Keratinocyte (primary cell): Measurements from ENCODE around the gene URM1. TPM values are rescaled to one million over a fixed set of nuclear protein-coding genes. Genes with fewer than 3 reads are reported as not detected.
"Not testable (repeated sequence)": the region's sequence is repeated elsewhere in the genome, so short reads cannot be mapped to it uniquely, and the experiment has no call there.

Experiments used
- DNase-seq: peaks from one replicate; pipeline ENCODE4 v3.0.0-alpha.2; 2011; ENCODE audit warnings: low read depth, missing footprints, low spot score
- FAIRE-seq: peaks from 2 replicates; lab custom pipeline; 2011; peaks lifted over from hg19 to GRCh38; lab: Jason Lieb, UNC
- H2AFZ ChIP-seq: 2 replicates; pipeline ENCODE4 v1.6.0; 2012; ENCODE audit warnings: low read length, control low read depth, inconsistent platforms; ENCODE audit not compliant: control insufficient read depth
- H3K27ac ChIP-seq: 2 replicates; pipeline ENCODE4 v1.5.1; 2011; ENCODE audit warnings: low read length; ENCODE audit not compliant: control insufficient read depth, insufficient read depth
- H3K27me3 ChIP-seq: 3 replicates; pipeline ENCODE4 v1.6.0; 2011; ENCODE audit warnings: low read length; ENCODE audit not compliant: control insufficient read depth, insufficient read depth; ENCODE audit errors: extremely low read depth
- H3K36me3 ChIP-seq, 2 experiments: 2 replicates in 1 of 2; 3 replicates in 1 of 2; pipeline ENCODE4 v1.5.1; 2011; ENCODE audit warnings: low read length in 2 of 2, mild to moderate bottlenecking in 1 of 2; ENCODE audit not compliant: control insufficient read depth in 2 of 2, insufficient read depth in 2 of 2; ENCODE audit errors: extremely low read depth in 1 of 2
- H3K4me1 ChIP-seq: 3 replicates; pipeline ENCODE4 v1.5.1; 2011; ENCODE audit warnings: low read length; ENCODE audit not compliant: control insufficient read depth, insufficient read depth; ENCODE audit errors: extremely low read depth
- H3K4me2 ChIP-seq: 3 replicates; pipeline ENCODE4 v1.6.0; 2011; ENCODE audit warnings: low read depth, low read length; ENCODE audit not compliant: control insufficient read depth, insufficient read depth; ENCODE audit errors: extremely low read depth
- H3K4me3 ChIP-seq, 3 experiments: fragments of 200-600 bp in 1 of 3; sonication (generic) in 1 of 3; 2 replicates in 2 of 3; 3 replicates in 1 of 3; pipeline ENCODE4 v1.5.1; 2011 to 2016; ENCODE audit warnings: low read length in 3 of 3, mild to moderate bottlenecking in 3 of 3, control low read depth in 2 of 3, inconsistent platforms in 1 of 3, low read depth in 1 of 3, mixed read lengths in 1 of 3, mixed run types in 1 of 3, moderate library complexity in 1 of 3; ENCODE audit not compliant: control insufficient read depth in 2 of 3, insufficient read depth in 2 of 3; ENCODE audit errors: extremely low read depth in 1 of 3
- H3K79me2 ChIP-seq: 2 replicates; pipeline ENCODE4 v1.6.0; 2012; ENCODE audit warnings: low read length; ENCODE audit not compliant: control insufficient read depth, insufficient read depth
- H3K9ac ChIP-seq: 3 replicates; pipeline ENCODE4 v1.6.0; 2011; ENCODE audit warnings: low read length; ENCODE audit not compliant: control insufficient read depth, insufficient read depth; ENCODE audit errors: extremely low read depth
- H3K9me1 ChIP-seq: 3 replicates; pipeline ENCODE4 v1.6.0; 2011; ENCODE audit warnings: low read length; ENCODE audit not compliant: control insufficient read depth, insufficient read depth; ENCODE audit errors: extremely low read depth
- H3K9me3 ChIP-seq: 2 replicates; pipeline ENCODE4 v1.5.1; 2012; ENCODE audit warnings: low read depth, low read length; ENCODE audit not compliant: control insufficient read depth
- H4K20me1 ChIP-seq: 3 replicates; pipeline ENCODE4 v1.6.0; 2011; ENCODE audit warnings: low read length; ENCODE audit not compliant: control insufficient read depth, insufficient read depth; ENCODE audit errors: extremely low read depth
- CTCF ChIP-seq, 3 experiments: IDR thresholded peaks in 1 of 3; conservative IDR thresholded peaks in 1 of 3; optimal IDR thresholded peaks in 1 of 3; 2 replicates in 2 of 3; 3 replicates in 1 of 3; pipeline versions ENCODE3 to v1.5.1; 2011; ENCODE audit warnings: low read length in 3 of 3, mild to moderate bottlenecking in 3 of 3, moderate library complexity in 2 of 3, control low read depth in 1 of 3, inconsistent platforms in 1 of 3; ENCODE audit not compliant: insufficient read depth in 2 of 3; ENCODE audit errors: extremely low read depth in 1 of 3
- EZH2 ChIP-seq: IDR thresholded peaks from one replicate; pipeline ENCODE4 v1.6.1; 2012; ENCODE audit warnings: inconsistent platforms, mild to moderate bottlenecking, low read length, moderate library complexity
- dilution Hi-C: fragments of 300-500 bp; cut with MboI; formaldehyde crosslinking; loops from one replicate; pipeline ENCODE4 v1.7.0; 2020; ENCODE audit warnings: low sequenced_read_pairs; ENCODE audit not compliant: extremely low pct_ligation_motif_present
- polyA plus RNA-seq, 5 experiments: library from polyadenylated mRNA; depleted of rRNA in 3 of 5; stranded (reverse) in 3 of 5; stranded (forward) in 1 of 5; unstranded in 1 of 5; fragments of >200 nt; gene quantifications; 1 replicate in 1 of 5; 2 replicates in 3 of 5; 3 replicates in 1 of 5; pipeline versions ENCODE4 v1.2.1 to v1.2.3, GENCODE V29; 2011 to 2012; ENCODE audit warnings: missing spikeins in 2 of 5, low read depth in 1 of 5, low replicate concordance in 1 of 5

Gene URM1
- polyA plus RNA-seq, 1 donor (not counting 4 experiments of a cell fraction or from before 2014, with no cell fraction given) = 29.1 TPM

- DNase-seq = no peak
- TF ChIP-seq CTCF (optimal IDR thresholded peaks at IDR 0.05 in 1 of 3, IDR thresholded peaks at IDR 0.05 in 1 of 3, conservative IDR thresholded peaks at IDR 0.05 in 1 of 3; ENCODE audit: extremely low read depth in 1 of 3, insufficient read depth in 2 of 3, low read length in 3 of 3) (no peak), EZH2 (no peak)
- Histone ChIP-seq H3K27ac (no peak within 1 kb of the TSS), H2AFZ (peak within 1 kb of the TSS; percentile 77), H3K4me2 (peak within 1 kb of the TSS; percentile 72), H3K9me3 (no peaks in the 10 kb centered on the region), H3K4me1 (peaks cover 37% of the 10 kb centered on the region), H3K9ac (peak within 1 kb of the TSS; percentile 63), H4K20me1 (no peaks in the 10 kb centered on the region), H3K27me3 (no peaks in the 10 kb centered on the region), H3K36me3 (peaks cover 0 to 2% of the 10 kb centered on the region in 2 experiments), H3K9me1 (no peaks in the 10 kb centered on the region), H3K79me2 (no peaks in the 10 kb centered on the region), H3K4me3 (peak within 1 kb of the TSS; percentile 66 to 78 (median 66))
- dilution Hi-C loops = no loop called here
- FAIRE-seq = no peak
Measured at GRCh38 chr9:128420651-128421481, 49.7 kb downstream of the URM1 start, which contains the start of gene CERCAM. TSS of gene CERCAM (plus strand) at chr9:128420857. CDS start at chr9:128420878, 21 bp downstream.

GRCh38 chr9:128421482-128421996, 50.4 kb downstream of the URM1 start:
- Histone ChIP-seq H3K9ac (peak overlapping the region; percentile 52), H3K27me3 (no peaks in the 10 kb centered on the region), H3K36me3 (peaks cover 0 to 2% of the 10 kb centered on the region in 2 experiments), H3K4me1 (peaks cover 33% of the 10 kb centered on the region), H3K9me1 (no peaks in the 10 kb centered on the region), H3K79me2 (no peaks in the 10 kb centered on the region), H4K20me1 (no peaks in the 10 kb centered on the region), H3K4me2 (peak overlapping the region; percentile 71), H3K4me3 (peak overlapping the region; percentile 57 to 78 (median 66)), H2AFZ (no peak overlapping the region), H3K27ac (no peak overlapping the region), H3K9me3 (no peaks in the 10 kb centered on the region)
- TF ChIP-seq EZH2 (no peak), CTCF (optimal IDR thresholded peaks at IDR 0.05 in 1 of 3, IDR thresholded peaks at IDR 0.05 in 1 of 3, conservative IDR thresholded peaks at IDR 0.05 in 1 of 3; ENCODE audit: extremely low read depth in 1 of 3, insufficient read depth in 2 of 3, low read length in 3 of 3) (no peak)
- dilution Hi-C loops = no loop called here
- DNase-seq (no peak), FAIRE-seq (no peak)

GRCh38 chr9:128422022-128422782, 51.0 kb downstream of the URM1 start:
- H3K4me2 ChIP-seq, H3K36me3 ChIP-seq, H3K4me3 ChIP-seq, H3K9ac ChIP-seq, H3K27ac ChIP-seq, H3K79me2 ChIP-seq, H3K9me1 ChIP-seq, DNase-seq, dilution Hi-C loops, H3K27me3 ChIP-seq, H2AFZ ChIP-seq, H4K20me1 ChIP-seq, FAIRE-seq, H3K9me3 ChIP-seq: not testable (repeated sequence)
- H3K4me1 ChIP-seq = peaks cover 33% of the 10 kb centered on the region
